PC-9 (cell line): ENCODE results near the gene TMEM17. TPM values are rescaled to one million over a fixed set of nuclear protein-coding genes. Genes with fewer than 3 reads are reported as not detected.

ENCODE experiments used
- BruUV-seq: library from RNA; stranded (reverse); fragments of 400-500 nt; replicated peaks from 2 replicates; lab custom pipeline; 2021; lab: Mats Ljungman, UMichigan
- CTCF ChIA-PET: fragments of 300-600 bp; sonication (Branson Sonifier 250); formaldehyde crosslinking; loops from one replicate; lab custom pipeline; 2022; ENCODE audit warnings: antibody characterized with exemption; lab: Charles Lee
- POLR2A ChIA-PET: fragments of 300-600 bp; sonication (Branson Sonifier 250); formaldehyde crosslinking; loops from one replicate; lab custom pipeline; 2022; ENCODE audit warnings: antibody characterized with exemption; ENCODE audit not compliant: unreplicated experiment; lab: Charles Lee
- DNase-seq, 2 experiments: peaks; one replicate each; pipeline versions ENCODE4 v3.0.0 to v3.0.0-alpha.2; 2015 to 2022; ENCODE audit warnings: mixed read lengths in 1 of 2
- H2AFZ ChIP-seq: fragments of 200-600 bp; sonication (generic); 2 replicates; pipeline ENCODE4 v1.8.1; 2017; ENCODE audit warnings: antibody characterized with exemption
- H3F3A ChIP-seq: fragments of 200-600 bp; sonication (generic); 2 replicates; pipeline ENCODE4 v1.8.1; 2017; ENCODE audit warnings: antibody characterized with exemption, mild to moderate bottlenecking, low read depth; ENCODE audit not compliant: insufficient read depth
- H3K27ac ChIP-seq: fragments of 200-600 bp; sonication (generic); 2 replicates; pipeline ENCODE4 v1.6.1; 2016; ENCODE audit warnings: mixed run types
- H3K27me3 ChIP-seq: fragments of 200-600 bp; sonication (generic); 2 replicates; pipeline ENCODE4 v1.6.1; 2016; ENCODE audit warnings: low read depth, mixed run types; ENCODE audit not compliant: insufficient read depth
- H3K36me3 ChIP-seq: fragments of 200-600 bp; sonication (generic); 2 replicates; pipeline ENCODE4 v1.6.1; 2016; ENCODE audit warnings: low read depth, mixed run types
- H3K4me1 ChIP-seq: fragments of 200-600 bp; sonication (generic); replicated peaks from 2 replicates; pipeline ENCODE4 v1.6.1; 2016; ENCODE audit warnings: mixed run types; ENCODE audit not compliant: insufficient read depth
- H3K4me2 ChIP-seq: fragments of 200-600 bp; sonication (generic); 2 replicates; pipeline ENCODE4 v1.6.1; 2017; ENCODE audit warnings: mixed run types
- H3K4me3 ChIP-seq: fragments of 200-600 bp; sonication (generic); 2 replicates; pipeline ENCODE4 v1.6.1; 2016; ENCODE audit warnings: mixed run types
- H3K79me2 ChIP-seq: fragments of 200-600 bp; sonication (generic); 2 replicates; pipeline ENCODE4 v1.6.1; 2017; ENCODE audit warnings: low read depth, mixed run types
- H3K9me2 ChIP-seq: fragments of 200-600 bp; sonication (generic); 2 replicates; pipeline ENCODE4 v1.8.1; 2017; ENCODE audit warnings: mild to moderate bottlenecking; ENCODE audit not compliant: insufficient read depth
- H3K9me3 ChIP-seq: fragments of 200-600 bp; sonication (generic); 2 replicates; pipeline ENCODE4 v1.8.1; 2016; ENCODE audit warnings: low read depth; ENCODE audit not compliant: insufficient read depth
- H4K20me1 ChIP-seq: fragments of 200-600 bp; sonication (generic); 2 replicates; pipeline ENCODE4 v1.8.1; 2017; ENCODE audit not compliant: insufficient read depth
- CTCF ChIP-seq: fragments of 200-600 bp; sonication (generic); conservative IDR thresholded peaks from 2 replicates; pipeline ENCODE4 v1.6.1; 2017; ENCODE audit warnings: mixed run types, antibody characterized with exemption, mild to moderate bottlenecking, moderate library complexity
- EZH2 ChIP-seq: fragments of 200-600 bp; sonication (generic); IDR thresholded peaks from 2 replicates; pipeline ENCODE4 v1.8.0; 2017; ENCODE audit warnings: antibody characterized with exemption, low read depth
- intact Hi-C: fragments of 100-400 bp; cut with micrococcal nuclease; formaldehyde crosslinking; loops from one replicate; pipeline ENCODE4 v1.10.0; 2022; ENCODE audit not compliant: unreplicated experiment
- total RNA-seq: library from RNA; stranded (reverse); gene quantifications from 2 replicates; pipeline ENCODE4 v1.2.3, GENCODE V29; 2021

TMEM17 gene
- total RNA-seq, 1 experiment from 2014 or later, result 11.0 TPM

DNA sequence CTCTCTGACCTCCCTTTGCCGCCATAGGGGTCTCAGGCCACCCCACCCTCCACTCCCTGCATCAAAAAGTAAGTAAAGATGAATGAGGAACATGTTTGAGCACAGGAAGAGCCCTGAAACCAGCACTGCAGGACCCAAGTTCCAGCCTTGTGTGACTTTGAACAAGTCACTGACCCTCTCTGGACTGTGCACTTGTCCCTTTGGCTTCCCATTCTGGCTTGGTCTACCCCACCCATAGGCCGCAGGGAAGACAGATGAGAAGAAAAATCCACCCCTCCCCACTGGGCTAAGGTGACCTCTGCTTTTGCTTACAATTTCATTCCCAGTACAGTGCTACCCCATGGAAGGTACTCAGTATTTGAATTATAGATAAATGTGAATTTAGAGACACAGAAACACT lies 43.8 kb downstream of the TMEM17 start:
- POLR2A ChIA-PET, result no interaction called here
- Histone ChIP-seq H3K27ac (no peak overlapping the region), H3K9me2 (no peaks in the 10 kb centered on the region), H2AFZ (no peak overlapping the region), H3K79me2 (no peaks in the 10 kb centered on the region), H3K27me3 (no peaks in the 10 kb centered on the region), H3K4me2 (no peak overlapping the region), H3F3A (no peaks in the 10 kb centered on the region), H3K36me3 (no peaks in the 10 kb centered on the region), H4K20me1 (no peaks in the 10 kb centered on the region), H3K9me3 (no peaks in the 10 kb centered on the region), H3K4me1 (peaks cover 6% of the 10 kb centered on the region), H3K4me3 (no peak overlapping the region)
- no TSS peak for BruUV-seq
- CTCF ChIA-PET, result no interaction called here
- no peak for TF ChIP-seq CTCF
- no peak for TF ChIP-seq EZH2
- intact Hi-C loops, result no loop called here
- DNase-seq, result no peak

DNA sequence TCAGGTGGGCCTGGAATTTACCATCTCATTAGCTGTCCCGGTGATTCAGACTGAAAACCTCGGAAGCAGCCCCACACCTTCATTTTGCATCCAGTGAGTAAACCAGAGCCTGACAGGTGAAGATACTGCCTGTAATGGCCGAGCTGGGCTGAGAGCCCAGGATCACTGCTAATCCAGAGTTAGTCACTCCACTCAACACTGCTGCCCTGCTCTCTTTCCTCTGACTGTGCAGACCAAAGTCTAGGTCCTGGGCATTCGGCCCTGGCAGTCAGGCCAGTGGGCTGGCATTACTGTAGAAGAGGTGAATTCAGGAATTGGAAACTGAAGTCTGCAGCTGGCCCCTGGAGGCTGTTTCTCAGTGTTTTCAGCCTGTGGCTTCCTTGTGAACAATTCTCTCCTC lies 44.3 kb downstream of the TMEM17 start:
- no peaks in the 10 kb centered on the region for H3K79me2 ChIP-seq
- POLR2A ChIA-PET, result no interaction called here
- H2AFZ ChIP-seq, result no peak overlapping the region
- DNase-seq, result no peak
- H3K4me2 ChIP-seq, result no peak overlapping the region
- H3K27me3 ChIP-seq, result no peaks in the 10 kb centered on the region
- no peaks in the 10 kb centered on the region for H3K9me3 ChIP-seq
- no peaks in the 10 kb centered on the region for H3K9me2 ChIP-seq
- BruUV-seq, result no TSS peak
- no peak overlapping the region for H3K4me3 ChIP-seq
- no peak for TF ChIP-seq EZH2
- H4K20me1 ChIP-seq, result no peaks in the 10 kb centered on the region
- no peak overlapping the region for H3K27ac ChIP-seq
- intact Hi-C loops, result no loop called here
- peaks cover 6% of the 10 kb centered on the region for H3K4me1 ChIP-seq
- CTCF ChIA-PET, result no interaction called here
- no peaks in the 10 kb centered on the region for H3F3A ChIP-seq
- H3K36me3 ChIP-seq, result no peaks in the 10 kb centered on the region

- Histone ChIP-seq H3F3A (no peaks in the 10 kb centered on the region), H3K79me2 (no peaks in the 10 kb centered on the region), H3K9me2 (no peaks in the 10 kb centered on the region), H3K36me3 (no peaks in the 10 kb centered on the region), H4K20me1 (no peaks in the 10 kb centered on the region), H3K9me3 (no peaks in the 10 kb centered on the region), H3K4me2 (no peak overlapping the region), H2AFZ (no peak overlapping the region), H3K4me1 (peaks cover 12% of the 10 kb centered on the region), H3K4me3 (no peak overlapping the region), H3K27me3 (no peaks in the 10 kb centered on the region), H3K27ac (no peak overlapping the region)
- intact Hi-C loops, result no loop called here
- ChIA-PET CTCF (no interaction called here), POLR2A (no interaction called here)
- no TSS peak for BruUV-seq
- DNase-seq, result no peak
- TF ChIP-seq CTCF (no peak), EZH2 (no peak)
Observed at GRCh38 chr2:62461017-62461553, 44.9 kb downstream of the TMEM17 start.

- no peak overlapping the region for H3K4me3 ChIP-seq
- no peak overlapping the region for H3K4me2 ChIP-seq
- BruUV-seq, result no TSS peak
- intact Hi-C loops, result no loop called here
- H3F3A ChIP-seq, result no peaks in the 10 kb centered on the region
- DNase-seq, result no peak
- H2AFZ ChIP-seq, result no peak overlapping the region
- H3K27ac ChIP-seq, result no peak overlapping the region
- no peaks in the 10 kb centered on the region for H3K79me2 ChIP-seq
- TF ChIP-seq CTCF (no peak), EZH2 (no peak)
- no peaks in the 10 kb centered on the region for H3K27me3 ChIP-seq
- no peaks in the 10 kb centered on the region for H3K36me3 ChIP-seq
- peaks cover 16% of the 10 kb centered on the region for H3K4me1 ChIP-seq
- no peaks in the 10 kb centered on the region for H3K9me3 ChIP-seq
- H3K9me2 ChIP-seq, result no peaks in the 10 kb centered on the region
- POLR2A ChIA-PET, result no interaction called here
- CTCF ChIA-PET, result no interaction called here
- H4K20me1 ChIP-seq, result no peaks in the 10 kb centered on the region
Observed at GRCh38 chr2:62460175-62460574, 45.8 kb downstream of the TMEM17 start.
